ENCODE results near the gene SRPK3. TPM values are rescaled to one million over a fixed set of nuclear protein-coding genes. Genes with fewer than 3 reads are reported as not detected.

Gene SRPK3
- total and polyA plus RNA-seq, 4 donors: 0.05 TPM; not detected in 3

GRCh38 chrX:153813161-153813560, 32.3 kb downstream of the SRPK3 start:
- Histone ChIP-seq H3K27me3 (ENCODE audit: control insufficient read depth in 4 of 4, insufficient read depth in 4 of 4, low read length in 3 of 4) (no peaks in the 10 kb centered on the region), H3K9me3 (ENCODE audit: control insufficient read depth in 4 of 4, low read length in 3 of 4) (peaks cover 0 to 2% (median 0%) of the 10 kb centered on the region in 4 donors), H3K27ac (ENCODE audit: low read depth in 1 of 2, low read length in 2 of 2) (no peak overlapping the region), H3K4me3 (ENCODE audit: low read depth in 1 of 3, low read length in 3 of 3) (no peak overlapping the region), H3K36me3 (ENCODE audit: control insufficient read depth in 4 of 4, insufficient read depth in 3 of 4, low read depth in 1 of 4, low read length in 3 of 4) (no peaks in the 10 kb centered on the region), H3K9ac (ENCODE audit: low read depth in 1 of 2, low read length in 2 of 2) (no peak overlapping the region), H3K4me1 (ENCODE audit: control insufficient read depth in 4 of 4, insufficient read depth in 4 of 4, low read length in 3 of 4) (no peaks in the 10 kb centered on the region)
- TF ChIP-seq ATF3 (IDR thresholded peaks at IDR 0.05) (no peak), RXRA (IDR thresholded peaks at IDR 0.05) (no peak), HNF4G (IDR thresholded peaks at IDR 0.05) (no peak), JUND (IDR thresholded peaks at IDR 0.05) (no peak), ZBTB33 (IDR thresholded peaks at IDR 0.05) (no peak), HNF4A (conservative IDR thresholded peaks at IDR 0.05) (no peak), EGR1 (IDR thresholded peaks at IDR 0.05; ENCODE audit: low read depth in 2 of 2) (no peak), FOXA1 (IDR thresholded peaks at IDR 0.05) (no peak), YY1 (IDR thresholded peaks at IDR 0.05) (no peak), GABPA (IDR thresholded peaks at IDR 0.05 in 1 of 2, conservative IDR thresholded peaks at IDR 0.05 in 1 of 2) (no peak), NR2F2 (IDR thresholded peaks at IDR 0.05) (no peak)
- TF ChIP-seq, protein P1, sequence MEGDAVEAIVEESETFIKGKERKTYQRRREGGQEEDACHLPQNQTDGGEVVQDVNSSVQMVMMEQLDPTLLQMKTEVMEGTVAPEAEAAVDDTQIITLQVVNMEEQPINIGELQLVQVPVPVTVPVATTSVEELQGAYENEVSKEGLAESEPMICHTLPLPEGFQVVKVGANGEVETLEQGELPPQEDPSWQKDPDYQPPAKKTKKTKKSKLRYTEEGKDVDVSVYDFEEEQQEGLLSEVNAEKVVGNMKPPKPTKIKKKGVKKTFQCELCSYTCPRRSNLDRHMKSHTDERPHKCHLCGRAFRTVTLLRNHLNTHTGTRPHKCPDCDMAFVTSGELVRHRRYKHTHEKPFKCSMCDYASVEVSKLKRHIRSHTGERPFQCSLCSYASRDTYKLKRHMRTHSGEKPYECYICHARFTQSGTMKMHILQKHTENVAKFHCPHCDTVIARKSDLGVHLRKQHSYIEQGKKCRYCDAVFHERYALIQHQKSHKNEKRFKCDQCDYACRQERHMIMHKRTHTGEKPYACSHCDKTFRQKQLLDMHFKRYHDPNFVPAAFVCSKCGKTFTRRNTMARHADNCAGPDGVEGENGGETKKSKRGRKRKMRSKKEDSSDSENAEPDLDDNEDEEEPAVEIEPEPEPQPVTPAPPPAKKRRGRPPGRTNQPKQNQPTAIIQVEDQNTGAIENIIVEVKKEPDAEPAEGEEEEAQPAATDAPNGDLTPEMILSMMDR (IDR thresholded peaks at IDR 0.05; ENCODE audit: low read depth, low read length, missing input control): no peak
- WGBS: 90% methylated on average over 5 of the region's 5 CpGs
- no peak for DNase-seq (ENCODE audit: low spot score)

DNA sequence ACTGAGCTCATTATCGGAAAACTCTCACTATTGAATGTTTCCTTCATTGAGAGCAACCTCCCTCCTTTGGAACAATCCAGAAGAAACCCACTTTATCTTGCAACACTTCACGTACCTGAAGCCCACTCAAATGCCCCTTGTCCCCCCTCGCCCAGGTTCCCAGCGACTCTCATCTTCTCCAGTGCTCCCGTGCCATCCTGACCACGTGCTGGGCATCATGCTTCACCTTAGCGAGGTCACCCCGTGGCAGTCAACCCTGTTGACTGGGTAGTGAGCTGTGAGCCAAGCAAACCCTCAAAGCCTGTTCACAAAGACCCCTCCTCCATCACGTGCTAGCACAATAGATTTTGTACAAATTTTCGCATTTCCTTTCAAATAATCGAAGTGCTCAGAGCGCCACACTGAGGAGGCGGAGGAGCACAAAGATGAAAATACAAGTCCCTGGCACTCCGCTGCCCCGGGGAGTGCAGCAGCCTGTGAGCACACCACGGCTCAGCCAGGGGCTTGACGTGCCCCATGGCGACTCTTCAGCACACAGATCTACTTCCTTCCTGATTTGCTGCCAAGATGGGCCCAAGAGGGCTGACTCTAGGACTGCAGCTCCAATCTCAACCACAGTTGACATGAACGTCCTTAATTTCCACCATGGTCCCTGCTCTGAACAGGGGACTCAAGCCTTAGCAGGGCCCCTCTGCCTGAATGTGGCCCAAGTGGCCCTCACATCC, 33.9 kb downstream of the SRPK3 start:
- no peak overlapping the region for H3K27ac ChIP-seq (ENCODE audit: low read depth in 1 of 2, low read length in 2 of 2)
- H3K36me3 ChIP-seq (ENCODE audit: control insufficient read depth in 4 of 4, insufficient read depth in 3 of 4, low read depth in 1 of 4, low read length in 3 of 4): no peaks in the 10 kb centered on the region
- H3K9me3 ChIP-seq (ENCODE audit: control insufficient read depth in 4 of 4, low read length in 3 of 4): peaks cover 0 to 2% (median 0%) of the 10 kb centered on the region in 4 donors
- no peak for DNase-seq (ENCODE audit: low spot score)
- H3K4me3 ChIP-seq (ENCODE audit: low read depth in 1 of 3, low read length in 3 of 3): no peak overlapping the region
- H3K9ac ChIP-seq (ENCODE audit: low read depth in 1 of 2, low read length in 2 of 2): no peak overlapping the region
- 75% methylated on average over 19 of the region's 19 CpGs for WGBS
- TF ChIP-seq HNF4G (IDR thresholded peaks at IDR 0.05): no peak
- no peak for TF ChIP-seq MAX (IDR thresholded peaks at IDR 0.05)
- H3K4me1 ChIP-seq (ENCODE audit: control insufficient read depth in 4 of 4, insufficient read depth in 4 of 4, low read length in 3 of 4): peaks cover 0 to 2% (median 1%) of the 10 kb centered on the region in 4 donors
- H3K27me3 ChIP-seq (ENCODE audit: control insufficient read depth in 4 of 4, insufficient read depth in 4 of 4, low read length in 3 of 4): peaks cover 0 to 3% (median 0%) of the 10 kb centered on the region in 4 donors

All from liver (tissue), 9 donors.